ENCODE data around the gene NEIL3.

GRCh38 chr4:177356921-177357320, 47.2 kb downstream of the NEIL3 start:
- TF ChIP-seq CTCF (optimal IDR thresholded peaks at IDR 0.05 in 1 of 3, IDR thresholded peaks at IDR 0.05 in 1 of 3, conservative IDR thresholded peaks at IDR 0.05 in 1 of 3; ENCODE audit: extremely low read depth in 1 of 3, insufficient read depth in 2 of 3, low read length in 3 of 3) (no peak), EZH2 (IDR thresholded peaks at IDR 0.05; ENCODE audit: low read length) (no peak)

Measured in keratinocyte (primary cell).